Stimulated activated CD4-positive, alpha-beta T cell treated with anti-CD3 and anti-CD28 coated beads, TNF-alpha, amount 100 ng/mL, for 4 hours (primary cell): Measurements from ENCODE around the gene ZBTB3.
"Not testable (repeated sequence)": the region's sequence is repeated elsewhere in the genome, so short reads cannot be mapped to it uniquely, and the experiment has no call there.

Experiments
- DNase-seq, 3 experiments: peaks; one replicate each; pipeline ENCODE4 v3.0.0-alpha.2; 2020; ENCODE audit warnings: low read depth in 3 of 3

ZBTB3 gene

GRCh38 chr11:62757846-62758788 is 4.2 kb upstream of the ZBTB3 start:
- DNase-seq: no peak

GRCh38 chr11:62755086-62755615 is 1.2 kb upstream of the ZBTB3 start:
- DNase-seq: no peak

GRCh38 chr11:62752994-62753735 is 795 bp downstream of the ZBTB3 start:
- no peak for DNase-seq

GRCh38 chr11:62752177-62752785 is 1.7 kb downstream of the ZBTB3 start:
- DNase-seq: no peak

GRCh38 chr11:62749931-62750330 is 4.0 kb downstream of the ZBTB3 start:
- not testable (repeated sequence) for DNase-seq

GRCh38 chr11:62747475-62748160 is 6.3 kb downstream of the ZBTB3 start:
- no peak for DNase-seq

- no peak for DNase-seq
Observed at GRCh38 chr11:62737196-62737595, 16.8 kb downstream of the ZBTB3 start.

- DNase-seq: no peak
Observed at GRCh38 chr11:62732830-62733229, 21.1 kb downstream of the ZBTB3 start.

GRCh38 chr11:62730076-62730475 is 23.9 kb downstream of the ZBTB3 start:
- DNase-seq: not testable (repeated sequence)

GRCh38 chr11:62728171-62728988 is 25.6 kb downstream of the ZBTB3 start, which contains the start of gene TTC9C:
Gene TTC9C (plus strand): TSS chr11:62728486. CDS start chr11:62728849, 363 bp downstream.
- peak; percentile 62 to 72 (median 69) for DNase-seq

GRCh38 chr11:62727872-62728170 is 26.1 kb downstream of the ZBTB3 start:
- peak in 2 of 3 experiments; percentile 67 to 74 for DNase-seq

- DNase-seq: peak; percentile 93 to 97 (median 97)
Observed at GRCh38 chr11:62727165-62727871, 26.6 kb downstream of the ZBTB3 start, which contains the start of gene HNRNPUL2. Gene HNRNPUL2 (minus strand): TSS chr11:62727457. CDS start chr11:62727156, 301 bp downstream.

- DNase-seq: no peak
Observed at GRCh38 chr11:62726915-62727164, 27.1 kb downstream of the ZBTB3 start.

GRCh38 chr11:62726156-62726914 is 27.6 kb downstream of the ZBTB3 start:
- no peak for DNase-seq

GRCh38 chr11:62725646-62726045 is 28.3 kb downstream of the ZBTB3 start:
- no peak for DNase-seq

GRCh38 chr11:62724171-62724570 is 29.8 kb downstream of the ZBTB3 start:
- no peak for DNase-seq

- DNase-seq: no peak
Observed at GRCh38 chr11:62721994-62722393, 32.0 kb downstream of the ZBTB3 start.

GRCh38 chr11:62719302-62719978 is 34.5 kb downstream of the ZBTB3 start:
- DNase-seq: no peak

- no peak for DNase-seq
Observed at GRCh38 chr11:62716816-62717215, 37.1 kb downstream of the ZBTB3 start.
